Measurements from ENCODE around the gene PRPF31. TPM values are rescaled to one million over a fixed set of nuclear protein-coding genes. Genes with fewer than 3 reads are reported as not detected.
A peak's percentile ranks its signal among the peaks of the same experiment; 100 is the strongest.

PRPF31 gene
- total RNA-seq, 2 donors from 2014 or later: 26.1 to 46.2 TPM

DNA sequence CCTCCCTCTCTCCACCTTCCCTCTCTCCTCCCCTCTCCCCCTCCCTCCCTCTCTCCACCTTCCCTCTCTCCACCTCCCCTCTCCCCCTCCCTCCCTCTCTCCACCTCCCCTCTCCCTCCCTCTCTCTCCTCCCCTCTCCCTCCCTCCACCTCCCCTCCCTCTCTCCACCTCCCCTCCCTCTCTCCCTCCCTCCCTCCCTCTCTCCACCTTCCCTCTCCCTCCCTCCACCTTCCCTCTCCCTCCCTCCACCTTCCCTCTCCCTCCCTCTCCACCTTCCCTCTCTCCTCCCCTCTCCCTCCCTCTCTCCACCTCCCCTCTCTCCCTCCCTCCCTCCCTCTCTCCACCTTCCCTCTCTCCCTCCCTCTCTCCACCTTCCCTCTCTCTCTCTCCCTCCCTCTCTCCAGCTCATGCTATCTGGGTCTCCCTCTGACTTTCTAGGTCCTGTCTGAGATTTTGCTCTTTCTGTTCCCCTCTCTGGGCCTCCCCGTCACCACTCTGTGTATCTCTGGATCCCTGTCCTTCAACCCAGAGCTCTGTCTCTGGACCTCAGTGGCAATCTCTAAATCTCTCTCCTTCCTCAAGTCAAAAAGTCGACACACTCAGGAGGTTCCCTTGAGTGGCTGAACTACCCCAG, 18.5 kb downstream of the PRPF31 start:
- no peaks in the 10 kb centered on the region for H3K9me3 ChIP-seq

DNA sequence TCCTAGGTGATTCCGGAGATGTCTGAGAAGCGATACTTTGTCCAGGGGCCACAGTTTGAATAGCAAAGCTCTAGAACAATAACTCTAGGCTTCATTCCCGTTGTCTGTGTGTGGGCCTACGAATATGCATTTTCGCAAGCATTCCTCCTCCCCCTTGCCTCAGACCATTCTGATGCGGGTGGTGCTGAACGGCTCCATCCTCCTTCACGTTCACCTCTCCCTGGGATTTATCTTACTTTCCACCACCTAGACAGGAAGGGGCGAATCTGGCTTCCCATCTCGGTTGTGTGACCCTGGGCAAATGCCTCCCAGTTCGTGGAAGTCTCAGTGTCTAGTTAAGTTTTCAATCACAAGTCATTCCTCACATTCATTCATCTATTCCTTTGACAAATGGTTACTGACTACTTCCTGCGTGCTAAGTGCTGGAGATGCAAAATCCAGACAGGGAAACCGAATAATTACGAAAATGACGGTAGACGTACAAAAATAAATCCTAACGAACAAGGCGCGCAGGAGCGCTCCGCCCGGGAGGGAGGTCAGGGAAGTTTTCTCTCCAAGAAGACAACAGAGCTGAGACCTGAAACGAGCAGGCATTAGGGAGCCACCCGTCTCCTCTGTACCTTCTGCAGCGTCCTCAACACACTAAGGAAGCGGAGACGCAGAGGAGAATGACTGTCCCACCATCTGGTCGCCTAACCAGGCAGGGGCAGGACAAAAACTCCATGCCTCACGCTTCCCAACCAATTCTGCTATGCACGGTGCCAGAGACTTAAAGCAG, 20.7 kb downstream of the PRPF31 start:
- Histone ChIP-seq H3K4me1 (peaks cover 0 to 40% of the 10 kb centered on the region in 2 donors), H3K36me3 (peaks cover 7% of the 10 kb centered on the region), H3K9me3 (no peaks in the 10 kb centered on the region), H3K27me3 (no peaks in the 10 kb centered on the region), H3K27ac (no peak overlapping the region), H3K4me3 (peak overlapping the region; percentile 15 to 51)
- TF ChIP-seq, protein P1, sequence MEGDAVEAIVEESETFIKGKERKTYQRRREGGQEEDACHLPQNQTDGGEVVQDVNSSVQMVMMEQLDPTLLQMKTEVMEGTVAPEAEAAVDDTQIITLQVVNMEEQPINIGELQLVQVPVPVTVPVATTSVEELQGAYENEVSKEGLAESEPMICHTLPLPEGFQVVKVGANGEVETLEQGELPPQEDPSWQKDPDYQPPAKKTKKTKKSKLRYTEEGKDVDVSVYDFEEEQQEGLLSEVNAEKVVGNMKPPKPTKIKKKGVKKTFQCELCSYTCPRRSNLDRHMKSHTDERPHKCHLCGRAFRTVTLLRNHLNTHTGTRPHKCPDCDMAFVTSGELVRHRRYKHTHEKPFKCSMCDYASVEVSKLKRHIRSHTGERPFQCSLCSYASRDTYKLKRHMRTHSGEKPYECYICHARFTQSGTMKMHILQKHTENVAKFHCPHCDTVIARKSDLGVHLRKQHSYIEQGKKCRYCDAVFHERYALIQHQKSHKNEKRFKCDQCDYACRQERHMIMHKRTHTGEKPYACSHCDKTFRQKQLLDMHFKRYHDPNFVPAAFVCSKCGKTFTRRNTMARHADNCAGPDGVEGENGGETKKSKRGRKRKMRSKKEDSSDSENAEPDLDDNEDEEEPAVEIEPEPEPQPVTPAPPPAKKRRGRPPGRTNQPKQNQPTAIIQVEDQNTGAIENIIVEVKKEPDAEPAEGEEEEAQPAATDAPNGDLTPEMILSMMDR (IDR thresholded peaks at IDR 0.05): no peak
- peak; percentile 59 for DNase-seq (ENCODE audit: low spot score)

More for the DNA sequence above, 18.5 kb downstream of the PRPF31 start:
- no peak for DNase-seq (ENCODE audit: low spot score)
- no peaks in the 10 kb centered on the region for H3K27me3 ChIP-seq
- no peak overlapping the region for H3K27ac ChIP-seq
- peaks cover 25% of the 10 kb centered on the region for H3K36me3 ChIP-seq
- TF ChIP-seq, protein P1 (IDR thresholded peaks at IDR 0.05): no peak
- H3K4me1 ChIP-seq: peaks cover 0 to 21% of the 10 kb centered on the region in 2 donors
- no peak overlapping the region for H3K4me3 ChIP-seq

DNA sequence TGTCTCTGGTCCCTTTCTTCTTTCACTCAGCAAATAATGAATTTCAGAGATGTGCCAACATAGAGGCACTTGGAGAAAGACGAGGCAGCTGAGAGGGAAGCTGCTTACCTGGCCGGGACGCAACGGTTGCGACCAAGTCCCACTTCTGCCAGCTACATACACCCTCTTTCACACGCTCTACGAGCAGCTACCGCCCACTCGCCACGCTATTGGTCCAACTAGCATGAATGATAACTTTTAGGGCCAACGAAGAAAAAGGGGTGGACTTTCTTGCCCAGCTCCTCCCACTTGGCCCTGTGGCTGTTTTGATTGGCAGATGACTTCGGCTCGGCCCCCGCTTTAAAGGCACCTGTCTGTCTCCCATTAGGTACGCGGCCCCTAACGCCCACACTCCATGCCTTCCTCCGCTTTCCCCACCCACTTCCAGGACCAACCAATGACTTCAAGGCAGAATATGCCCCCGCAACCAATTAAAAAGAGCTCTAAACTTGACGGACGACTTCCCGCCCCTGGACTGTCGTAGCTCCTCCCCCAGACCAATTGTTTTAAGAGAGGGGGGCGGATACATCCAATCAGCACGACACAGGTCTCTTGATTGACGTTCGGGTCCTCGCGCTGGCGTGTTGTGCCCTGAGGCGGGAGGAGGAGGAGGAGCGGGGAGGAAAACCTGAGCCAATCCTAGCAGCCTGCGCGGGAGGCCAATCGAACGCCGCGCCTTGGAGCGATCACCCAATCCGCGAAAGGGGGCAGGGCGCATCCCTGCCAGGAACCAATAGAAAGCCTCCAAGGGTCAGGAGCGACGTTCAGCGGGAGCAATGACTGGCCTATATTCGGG, 21.5 kb downstream of the PRPF31 start:
- no peaks in the 10 kb centered on the region for H3K36me3 ChIP-seq
- H3K27me3 ChIP-seq: no peaks in the 10 kb centered on the region
- peaks cover 0 to 44% of the 10 kb centered on the region in 2 donors for H3K4me1 ChIP-seq
- TF ChIP-seq, protein P1 (IDR thresholded peaks at IDR 0.05): no peak
- H3K4me3 ChIP-seq: peak overlapping the region; percentile 97 to 99
- peak overlapping the region; percentile 92 to 97 for H3K27ac ChIP-seq
- H3K9me3 ChIP-seq: no peaks in the 10 kb centered on the region
- DNase-seq (ENCODE audit: low spot score): peak; percentile 100

DNA sequence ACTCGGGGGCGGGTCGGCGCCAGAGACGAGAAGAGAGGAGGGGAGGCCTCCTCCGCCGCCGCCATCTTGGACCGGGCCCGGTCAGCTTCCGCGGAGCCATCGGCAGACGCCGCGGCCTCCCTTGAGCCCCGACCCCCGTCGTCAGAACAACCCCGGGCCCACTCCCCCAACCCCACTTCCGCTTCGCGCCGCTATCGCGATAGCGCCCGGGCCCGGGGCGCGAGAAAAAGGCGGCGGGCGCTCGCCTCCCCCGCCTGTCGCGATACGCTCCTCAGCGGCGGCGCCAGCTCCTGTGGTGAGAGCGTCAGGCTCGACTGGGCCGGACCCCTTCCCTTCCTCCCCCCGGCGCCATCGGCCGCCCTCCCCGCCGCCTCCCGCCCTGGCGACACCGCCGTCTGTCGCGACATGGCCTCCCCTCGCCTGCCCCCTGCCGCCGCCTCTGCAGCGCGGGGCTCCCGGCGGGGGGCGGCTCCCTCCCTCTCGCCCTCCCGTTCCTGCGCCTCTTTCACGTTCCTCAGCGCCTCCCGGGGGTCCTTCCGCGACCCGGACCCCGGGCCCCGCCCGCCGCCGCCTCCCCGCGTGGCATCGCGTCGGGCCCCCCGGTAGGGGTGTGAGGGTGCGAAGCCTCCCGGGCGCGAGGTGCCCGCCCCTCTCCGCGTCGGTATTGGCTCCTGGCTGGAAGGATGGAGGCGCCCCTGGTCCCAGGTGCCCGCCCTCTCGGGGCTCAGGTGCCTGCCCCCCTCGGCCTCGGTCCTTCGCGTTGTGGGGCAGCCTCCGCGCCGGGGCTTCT, 22.3 kb downstream of the PRPF31 start, which contains the start of gene CNOT3:
Gene CNOT3, plus strand, starts transcription at position 64 of the 790 bp plus-strand sequence. CDS start 5,217 bp downstream, outside the sequence.
- peak within 1 kb of the TSS; percentile 92 to 97 for H3K27ac ChIP-seq
- no peaks in the 10 kb centered on the region for H3K27me3 ChIP-seq
- TF ChIP-seq, protein P1 (IDR thresholded peaks at IDR 0.05): peak in 1 of 2 donors; percentile 13
- peak within 1 kb of the TSS; percentile 97 to 99 for H3K4me3 ChIP-seq
- H3K9me3 ChIP-seq: no peaks in the 10 kb centered on the region
- DNase-seq (ENCODE audit: low spot score): no peak
- peaks cover 0 to 44% of the 10 kb centered on the region in 2 donors for H3K4me1 ChIP-seq
- H3K36me3 ChIP-seq: peaks cover 5% of the 10 kb centered on the region
